Measurements from ENCODE around the gene CD82. TPM values are rescaled to one million over a fixed set of nuclear protein-coding genes. Genes with fewer than 3 reads are reported as not detected.

CD82 gene
- total RNA-seq, 3 donors from 2014 or later (not counting 1 experiment from before 2014, with no cell fraction given): 11.6 to 42.1 (median 13.0) TPM

DNA sequence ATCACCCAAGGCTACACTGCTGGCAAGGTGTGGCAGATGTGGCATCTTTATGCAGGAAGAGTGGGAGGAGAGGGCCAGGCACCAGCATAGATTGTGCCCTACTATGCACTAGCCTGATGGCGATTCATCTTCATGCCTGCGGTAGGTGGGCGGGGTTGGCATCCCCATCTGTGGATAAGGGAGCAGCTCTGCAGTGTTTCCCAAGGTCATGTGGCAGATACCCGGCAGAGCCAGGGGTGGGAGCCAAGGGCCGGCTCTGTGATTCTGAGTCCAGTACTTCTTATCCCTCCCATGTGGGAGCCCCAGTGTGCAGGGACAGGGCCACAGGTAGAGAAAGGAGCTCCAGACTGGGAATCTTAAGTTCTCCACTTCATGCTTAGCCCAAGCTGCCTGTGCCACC, 20.0 kb downstream of the CD82 start:
- DNase-seq (no peak), ATAC-seq (no peak)
- Histone ChIP-seq H3K4me1 (ENCODE audit: control insufficient read depth, insufficient read depth, low read length) (no peaks in the 10 kb centered on the region), H3K27me3 (ENCODE audit: control insufficient read depth, insufficient read depth, low read length) (no peaks in the 10 kb centered on the region), H3K36me3 (ENCODE audit: control insufficient read depth, insufficient read depth, low read length) (peaks cover 7% of the 10 kb centered on the region), H3K9me3 (ENCODE audit: control insufficient read depth, insufficient read depth, low read length) (peaks cover 6% of the 10 kb centered on the region), H3K27ac (ENCODE audit: low read length) (no peak overlapping the region), H3K4me3 (ENCODE audit: low read length) (no peak overlapping the region)
- intact Hi-C loops (cut with micrococcal nuclease): no loop called here
- Mint-ChIP-seq H3K27me3 (ENCODE audit: low read depth in 2 of 2) (no peaks in the 10 kb centered on the region), H3K4me3 (no peak overlapping the region), H3K4me1 (no peaks in the 10 kb centered on the region), H3K9me3 (no peaks in the 10 kb centered on the region), H3K27ac (no peak overlapping the region), H3K36me3 (peaks cover 5% of the 10 kb centered on the region)
- TF ChIP-seq, protein P1, sequence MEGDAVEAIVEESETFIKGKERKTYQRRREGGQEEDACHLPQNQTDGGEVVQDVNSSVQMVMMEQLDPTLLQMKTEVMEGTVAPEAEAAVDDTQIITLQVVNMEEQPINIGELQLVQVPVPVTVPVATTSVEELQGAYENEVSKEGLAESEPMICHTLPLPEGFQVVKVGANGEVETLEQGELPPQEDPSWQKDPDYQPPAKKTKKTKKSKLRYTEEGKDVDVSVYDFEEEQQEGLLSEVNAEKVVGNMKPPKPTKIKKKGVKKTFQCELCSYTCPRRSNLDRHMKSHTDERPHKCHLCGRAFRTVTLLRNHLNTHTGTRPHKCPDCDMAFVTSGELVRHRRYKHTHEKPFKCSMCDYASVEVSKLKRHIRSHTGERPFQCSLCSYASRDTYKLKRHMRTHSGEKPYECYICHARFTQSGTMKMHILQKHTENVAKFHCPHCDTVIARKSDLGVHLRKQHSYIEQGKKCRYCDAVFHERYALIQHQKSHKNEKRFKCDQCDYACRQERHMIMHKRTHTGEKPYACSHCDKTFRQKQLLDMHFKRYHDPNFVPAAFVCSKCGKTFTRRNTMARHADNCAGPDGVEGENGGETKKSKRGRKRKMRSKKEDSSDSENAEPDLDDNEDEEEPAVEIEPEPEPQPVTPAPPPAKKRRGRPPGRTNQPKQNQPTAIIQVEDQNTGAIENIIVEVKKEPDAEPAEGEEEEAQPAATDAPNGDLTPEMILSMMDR (IDR thresholded peaks at IDR 0.05): no peak
- WGBS (ENCODE audit: insufficient coverage): 96% methylated on average over 5 of the region's 5 CpGs

DNA sequence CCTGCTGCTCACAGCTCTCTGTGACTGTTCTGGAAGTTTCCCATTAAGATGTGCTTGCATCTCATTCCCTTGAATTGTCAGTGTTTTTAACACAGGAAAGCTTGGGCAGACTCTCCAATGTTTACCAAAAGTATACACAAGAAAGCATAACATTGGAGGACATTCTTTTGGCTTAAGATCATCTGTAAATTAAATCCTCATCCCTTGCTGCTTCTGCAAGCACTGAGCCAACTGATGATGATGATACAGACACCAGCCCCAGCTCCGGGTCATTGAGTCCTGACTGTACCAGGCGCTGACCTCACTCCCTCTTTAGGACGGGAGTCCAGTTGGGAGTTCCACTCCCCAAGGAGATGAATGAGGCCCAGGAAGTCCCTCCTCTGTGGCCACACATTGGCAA, 23.8 kb downstream of the CD82 start:
- TF ChIP-seq, protein P1 (IDR thresholded peaks at IDR 0.05): no peak

DNA sequence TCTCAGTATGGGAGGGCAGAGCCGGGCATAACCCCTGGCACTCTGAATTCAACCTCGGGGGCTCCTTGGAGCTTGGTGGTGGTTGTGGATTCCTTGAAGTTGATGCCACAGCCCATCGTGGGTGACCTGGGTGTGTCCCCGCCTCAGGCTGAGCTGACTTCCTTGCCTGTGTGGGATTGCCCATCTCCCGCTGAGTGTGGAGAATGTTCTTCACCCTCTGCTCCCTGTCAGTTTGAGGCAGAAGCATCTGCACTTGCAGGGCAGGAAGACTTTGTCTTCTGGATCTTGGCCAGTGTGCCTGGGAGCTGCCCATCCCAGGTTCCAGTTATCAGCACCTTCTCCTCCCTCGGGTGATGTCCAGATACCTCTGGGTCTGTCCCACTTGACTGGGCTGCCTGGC, 25.3 kb downstream of the CD82 start:
- WGBS (ENCODE audit: insufficient coverage): 54% methylated on average over 6 of the region's 6 CpGs
- H3K9me3 Mint-ChIP-seq: no peaks in the 10 kb centered on the region
- H3K4me3 Mint-ChIP-seq: no peak overlapping the region
- DNase-seq (no peak), ATAC-seq (no peak)
- H3K27ac Mint-ChIP-seq: no peak overlapping the region
- H3K36me3 ChIP-seq (ENCODE audit: control insufficient read depth, insufficient read depth, low read length): peaks cover 3% of the 10 kb centered on the region
- intact Hi-C loops (cut with micrococcal nuclease): no loop called here
- no peaks in the 10 kb centered on the region for H3K4me1 Mint-ChIP-seq
- peaks cover 4% of the 10 kb centered on the region for H3K4me1 ChIP-seq (ENCODE audit: control insufficient read depth, insufficient read depth, low read length)
- H3K36me3 Mint-ChIP-seq: no peaks in the 10 kb centered on the region
- H3K27me3 Mint-ChIP-seq (ENCODE audit: low read depth in 2 of 2): no peaks in the 10 kb centered on the region
- TF ChIP-seq, protein P1 (IDR thresholded peaks at IDR 0.05): no peak
- no peaks in the 10 kb centered on the region for H3K9me3 ChIP-seq (ENCODE audit: control insufficient read depth, insufficient read depth, low read length)
- H3K27me3 ChIP-seq (ENCODE audit: control insufficient read depth, insufficient read depth, low read length): no peaks in the 10 kb centered on the region
- no peak overlapping the region for H3K27ac ChIP-seq (ENCODE audit: low read length)
- H3K4me3 ChIP-seq (ENCODE audit: low read length): no peak overlapping the region

More for the DNA sequence above, 23.8 kb downstream of the CD82 start:
- Histone ChIP-seq H3K4me3 (ENCODE audit: low read length) (no peak overlapping the region), H3K9me3 (ENCODE audit: control insufficient read depth, insufficient read depth, low read length) (no peaks in the 10 kb centered on the region), H3K36me3 (ENCODE audit: control insufficient read depth, insufficient read depth, low read length) (peaks cover 5% of the 10 kb centered on the region), H3K27me3 (ENCODE audit: control insufficient read depth, insufficient read depth, low read length) (no peaks in the 10 kb centered on the region), H3K4me1 (ENCODE audit: control insufficient read depth, insufficient read depth, low read length) (peaks cover 3% of the 10 kb centered on the region), H3K27ac (ENCODE audit: low read length) (no peak overlapping the region)
- Mint-ChIP-seq H3K27me3 (ENCODE audit: low read depth in 2 of 2) (no peaks in the 10 kb centered on the region), H3K4me3 (no peak overlapping the region), H3K27ac (no peak overlapping the region), H3K4me1 (no peaks in the 10 kb centered on the region), H3K36me3 (no peaks in the 10 kb centered on the region), H3K9me3 (no peaks in the 10 kb centered on the region)
- no peak for DNase-seq
- intact Hi-C loops (cut with micrococcal nuclease): no loop called here
- ATAC-seq: no peak
- 92% methylated on average over 3 of the region's 3 CpGs for WGBS (ENCODE audit: insufficient coverage)

DNA sequence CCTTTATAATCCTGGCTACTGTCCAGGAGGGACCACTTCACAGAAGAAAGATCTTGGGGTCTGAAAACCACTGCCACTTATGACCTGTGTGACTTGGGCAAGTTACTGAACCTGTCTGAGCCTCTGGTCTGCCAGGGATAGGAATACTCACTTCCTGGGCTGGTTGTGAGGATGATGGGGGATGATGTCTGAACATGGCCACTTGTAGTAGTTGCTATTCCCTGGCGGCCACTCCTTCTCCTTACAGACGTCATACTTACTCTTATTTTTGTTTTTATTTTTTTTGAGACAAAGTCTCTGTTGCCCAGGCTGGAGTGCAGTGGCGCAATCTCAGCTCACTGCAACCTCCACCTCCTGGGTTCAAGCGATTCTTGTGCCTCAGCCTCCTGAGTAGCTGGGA, 26.1 kb downstream of the CD82 start:
- Histone ChIP-seq H3K27ac (ENCODE audit: low read length) (no peak overlapping the region), H3K9me3 (ENCODE audit: control insufficient read depth, insufficient read depth, low read length) (no peaks in the 10 kb centered on the region), H3K4me3 (ENCODE audit: low read length) (no peak overlapping the region), H3K4me1 (ENCODE audit: control insufficient read depth, insufficient read depth, low read length) (peaks cover 12% of the 10 kb centered on the region), H3K36me3 (ENCODE audit: control insufficient read depth, insufficient read depth, low read length) (peaks cover 3% of the 10 kb centered on the region), H3K27me3 (ENCODE audit: control insufficient read depth, insufficient read depth, low read length) (no peaks in the 10 kb centered on the region)
- no peaks in the 10 kb centered on the region for H3K36me3 Mint-ChIP-seq
- ATAC-seq (no peak), DNase-seq (no peak)
- intact Hi-C loops (cut with micrococcal nuclease): no loop called here
- 84% methylated on average over 4 of the region's 4 CpGs for whole genome bisulfite sequencing (ENCODE audit: insufficient coverage)
- H3K27ac Mint-ChIP-seq: no peak overlapping the region
- H3K4me3 Mint-ChIP-seq: no peak overlapping the region
- no peaks in the 10 kb centered on the region for H3K9me3 Mint-ChIP-seq
- TF ChIP-seq, protein P1 (IDR thresholded peaks at IDR 0.05): no peak
- H3K27me3 Mint-ChIP-seq (ENCODE audit: low read depth in 2 of 2): no peaks in the 10 kb centered on the region
- H3K4me1 Mint-ChIP-seq: no peaks in the 10 kb centered on the region

Data from natural killer cell (primary cell).